GM21423 (cell line): Measurements from ENCODE around the gene RAET1E.
A peak's percentile ranks its signal among the peaks of the same experiment; 100 is the strongest.

Experiments
- ATAC-seq: cut with Tn5 transposase; IDR thresholded peaks from one replicate; pipeline ENCODE4 v1.9.1; 2021; ENCODE audit warnings: mild to moderate bottlenecking, moderate library complexity; ENCODE audit not compliant: unreplicated experiment

Gene RAET1E

DNA sequence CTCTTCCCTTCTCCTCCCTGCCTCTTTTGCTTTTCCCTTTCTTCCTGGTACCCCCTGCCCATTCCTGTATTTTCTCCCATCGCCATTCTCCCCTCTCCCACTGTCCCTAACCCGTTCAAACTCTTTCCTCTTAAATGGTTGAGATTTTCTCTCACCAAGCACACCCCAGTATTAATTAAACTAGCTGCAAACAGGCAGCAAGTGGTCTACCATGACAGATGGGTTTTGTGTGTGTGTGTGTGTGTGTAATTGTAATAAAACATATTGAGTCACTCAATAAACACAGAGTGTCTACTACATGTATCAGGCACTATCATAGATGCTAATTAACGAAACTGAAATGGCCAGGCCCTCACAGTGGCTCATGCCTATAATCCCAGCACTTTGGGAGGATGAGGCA, 6.7 kb downstream of the RAET1E start:
- no peak for ATAC-seq

DNA sequence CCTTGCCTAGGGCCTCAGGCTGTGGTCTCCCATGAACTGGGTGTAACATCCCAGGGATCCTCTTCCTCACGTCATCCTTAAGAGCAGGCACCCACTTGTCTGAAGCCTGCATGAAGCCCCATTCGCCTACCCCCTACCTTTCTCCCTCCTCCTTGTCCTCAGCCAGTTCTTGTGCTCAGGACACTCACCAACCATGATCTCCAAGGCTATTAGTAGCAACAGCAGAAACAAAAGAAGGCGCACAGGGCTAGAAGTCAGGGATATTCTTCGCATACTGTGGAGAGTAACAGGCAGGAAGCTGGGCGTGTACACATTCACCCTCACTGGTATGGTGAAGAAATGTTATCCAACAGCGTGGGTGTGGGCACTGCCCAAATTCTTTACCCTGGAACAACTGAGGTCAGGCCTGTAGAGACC, 7.3 kb downstream of the RAET1E start:
- ATAC-seq, result no peak

DNA sequence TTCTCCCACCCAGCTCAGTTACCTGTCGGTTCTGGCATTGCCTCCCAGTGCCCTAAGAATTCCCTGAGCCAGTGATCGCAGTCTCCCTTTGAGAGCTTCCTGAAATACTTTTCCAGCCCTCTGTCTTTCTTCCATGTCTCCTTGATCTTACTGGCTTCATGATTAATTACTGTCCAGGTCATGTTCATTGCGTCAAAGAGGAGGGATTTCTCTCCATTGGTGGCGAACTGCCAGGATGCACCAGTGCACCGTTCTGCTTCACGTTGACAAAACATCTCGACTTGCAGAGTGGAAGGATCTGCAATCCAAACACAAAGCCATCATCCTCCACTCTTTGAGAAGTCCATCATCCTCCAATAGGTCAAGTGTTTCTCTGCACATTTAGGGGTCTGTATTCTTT, 8.6 kb downstream of the RAET1E start:
- ATAC-seq, result no peak

DNA sequence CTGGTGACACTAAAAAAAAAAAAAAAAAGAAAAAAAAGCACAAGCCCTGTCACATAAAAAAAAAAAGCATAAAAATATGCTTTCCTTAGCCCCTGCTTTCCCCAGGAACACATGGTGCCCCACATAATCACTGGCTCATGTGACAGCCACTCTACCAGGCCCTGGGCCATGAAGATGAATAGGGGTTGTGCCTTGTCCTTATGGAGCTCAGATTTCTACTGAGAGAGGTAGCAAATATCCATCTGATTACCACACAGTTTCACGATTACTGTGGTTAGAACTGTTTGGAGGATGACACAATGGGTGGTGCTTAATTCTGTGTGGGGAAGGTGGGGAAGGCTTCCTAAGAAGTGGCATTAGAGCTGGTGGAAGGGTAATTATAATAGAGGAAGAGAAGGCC, 9.3 kb downstream of the RAET1E start:
- no peak for ATAC-seq

DNA sequence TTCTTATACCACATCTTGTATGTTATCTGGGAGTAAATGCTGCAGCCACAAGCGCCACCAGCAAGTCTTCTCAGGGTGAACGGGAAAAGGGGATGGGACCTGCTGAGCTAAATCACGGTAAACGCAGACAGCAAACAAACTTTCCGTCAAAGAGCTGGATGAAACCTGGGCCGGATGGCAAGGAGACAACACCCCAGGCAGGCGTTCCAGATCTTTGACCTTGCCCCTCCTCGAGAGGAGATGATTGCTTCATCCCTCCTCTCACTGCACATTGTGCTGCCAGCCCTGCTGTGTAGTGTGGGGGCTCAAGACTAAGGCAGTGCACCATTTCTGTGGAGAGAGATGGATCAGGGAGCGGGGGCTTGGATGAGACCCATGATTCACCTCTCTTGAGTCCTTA, 9.8 kb downstream of the RAET1E start:
- ATAC-seq, result no peak

DNA sequence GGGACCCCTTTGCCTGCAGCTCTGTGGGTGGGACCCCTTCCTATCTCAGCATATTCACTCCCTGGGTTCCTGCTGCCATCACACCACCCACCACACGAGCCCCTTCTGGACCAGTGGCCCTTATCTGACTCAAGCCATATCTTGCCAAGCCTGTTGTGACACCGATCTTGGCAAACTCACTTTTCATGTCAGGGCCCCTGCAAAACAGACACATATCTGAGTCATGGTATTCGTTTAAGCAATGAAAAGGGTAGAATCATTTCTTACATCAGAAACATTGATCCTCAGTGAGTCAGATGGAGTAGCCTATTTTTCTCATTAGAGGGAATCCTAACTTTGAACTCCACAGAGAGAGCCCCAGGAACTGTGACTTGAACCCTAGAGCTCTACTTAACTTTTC, 10.6 kb downstream of the RAET1E start:
- ATAC-seq, result no peak

DNA sequence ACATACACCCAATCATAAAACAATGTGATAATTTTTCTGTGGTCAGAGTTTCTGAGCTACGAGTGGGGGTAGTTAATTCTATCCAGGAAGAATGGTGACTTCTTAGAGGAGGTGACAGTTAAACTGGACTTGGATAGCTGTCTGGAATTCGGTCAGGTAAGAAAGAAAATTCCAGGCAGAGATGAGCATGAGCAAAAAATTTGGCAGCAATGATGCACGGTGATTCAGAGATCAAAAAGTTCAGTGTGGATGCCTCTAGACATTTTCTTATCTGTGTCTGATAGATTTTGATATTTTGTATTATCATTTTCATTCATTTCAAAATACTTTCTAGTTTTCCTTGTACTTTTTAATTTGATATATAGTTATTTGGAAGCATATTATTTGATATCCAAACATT, 12.0 kb downstream of the RAET1E start:
- no peak for ATAC-seq

DNA sequence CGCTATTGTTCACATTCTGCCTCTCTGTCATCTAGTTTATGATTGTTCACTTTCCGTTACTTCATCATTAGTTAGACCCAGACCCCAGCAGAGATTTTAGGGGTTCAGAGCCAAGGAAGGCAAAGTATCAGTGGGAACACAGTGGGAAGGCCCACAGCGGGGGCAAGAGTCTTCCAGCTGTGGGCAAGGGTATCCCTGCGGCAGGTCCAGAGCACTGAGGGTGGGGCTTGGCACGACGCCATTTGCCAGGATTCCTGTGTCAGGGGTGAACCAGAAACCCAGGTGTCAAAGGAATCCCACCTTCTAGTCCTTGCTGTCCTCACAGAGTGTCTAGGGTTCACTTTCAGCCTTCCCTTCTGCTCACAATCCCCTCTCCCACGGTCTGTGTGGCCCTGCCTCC, 13.3 kb downstream of the RAET1E start:
- no peak for ATAC-seq

DNA sequence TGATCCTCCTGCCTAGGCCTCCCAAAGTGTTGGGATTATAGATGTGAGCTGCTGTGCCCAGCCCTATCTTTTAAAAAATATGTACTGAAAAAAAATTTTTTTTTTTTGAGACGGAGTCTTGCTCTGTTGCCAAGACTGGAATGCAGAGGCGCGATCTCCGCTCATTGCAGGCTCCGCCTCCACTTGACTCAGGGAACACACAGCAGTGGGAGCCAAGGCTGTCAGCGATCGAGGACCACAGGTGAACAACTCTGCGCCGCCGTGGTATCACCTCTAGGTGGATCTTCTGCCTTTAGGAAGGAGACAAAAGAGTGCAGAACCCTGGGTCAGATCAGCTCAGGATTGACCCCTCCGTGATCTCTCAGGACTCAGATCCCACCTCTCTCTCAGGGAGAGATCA, 13.7 kb downstream of the RAET1E start:
- no peak for ATAC-seq

DNA sequence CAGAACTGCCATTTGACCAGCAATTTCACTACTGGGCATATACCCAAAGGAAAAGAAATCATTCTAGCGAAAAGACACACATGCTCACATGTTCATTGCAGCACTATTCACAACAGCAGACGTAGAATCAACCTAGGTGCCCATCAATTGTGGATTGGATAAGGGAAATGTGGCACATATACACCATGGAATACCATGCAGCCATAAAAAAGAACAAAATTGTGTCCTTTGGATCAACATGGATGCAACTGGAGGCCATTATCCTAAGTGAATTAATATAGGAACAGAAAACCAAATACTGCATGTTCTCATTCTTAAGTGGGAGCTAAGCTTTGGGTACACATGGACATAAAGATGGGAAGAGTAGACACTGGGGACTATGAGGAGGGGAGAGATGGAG, 16.1 kb downstream of the RAET1E start:
- no peak for ATAC-seq

DNA sequence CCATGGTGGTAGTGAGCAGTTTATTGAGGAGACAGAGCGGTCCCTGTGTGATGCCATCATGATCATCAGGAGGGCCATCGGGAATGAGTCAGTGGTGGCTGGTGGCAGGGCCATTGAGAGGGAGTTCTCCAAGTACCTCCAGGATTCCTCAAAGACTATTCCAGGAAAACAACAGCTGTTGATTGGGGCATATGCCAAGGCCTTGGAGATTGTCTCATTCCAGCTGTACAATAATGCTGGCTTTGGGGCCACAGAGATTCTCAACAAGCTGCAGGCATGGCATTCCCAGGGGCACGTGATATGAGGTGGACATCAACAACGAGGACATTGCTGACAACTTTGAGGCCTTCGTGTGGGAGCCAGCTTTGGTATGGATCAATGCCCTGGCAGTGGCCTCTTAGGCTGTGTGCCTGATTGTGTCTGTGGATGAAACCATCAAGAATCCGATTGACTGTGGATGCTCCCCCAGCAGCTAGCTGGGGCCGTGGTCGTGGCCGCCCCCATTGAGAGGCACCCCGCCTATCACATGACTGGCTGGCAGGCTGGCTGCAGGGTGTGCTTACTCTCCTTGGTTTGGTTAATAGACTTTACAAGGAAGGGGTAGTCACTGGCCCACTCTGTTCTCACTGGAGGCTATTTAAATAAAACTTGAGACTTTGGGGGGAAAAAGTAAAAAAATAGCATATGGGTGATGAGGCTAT, 16.7 kb downstream of the RAET1E start:
- no peak for ATAC-seq

DNA sequence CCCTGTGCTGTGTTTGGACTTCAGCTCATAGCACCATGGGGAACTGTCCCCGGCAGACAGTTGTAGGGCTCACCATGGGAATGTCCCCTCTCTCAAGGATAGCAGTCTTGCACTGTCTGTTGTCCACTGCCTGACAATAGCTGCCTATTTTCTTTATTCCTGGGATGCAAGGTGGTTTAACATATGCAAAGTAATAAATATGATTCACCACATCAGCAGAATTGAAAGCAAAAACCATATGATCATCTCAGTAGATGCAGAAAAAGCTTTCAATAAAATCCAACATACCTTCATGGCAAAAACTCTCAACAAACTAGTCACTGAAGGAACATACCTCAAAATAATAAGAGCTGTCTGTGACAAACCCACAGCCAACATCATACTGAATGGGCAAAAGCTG, 20.3 kb downstream of the RAET1E start:
- no peak for ATAC-seq

DNA sequence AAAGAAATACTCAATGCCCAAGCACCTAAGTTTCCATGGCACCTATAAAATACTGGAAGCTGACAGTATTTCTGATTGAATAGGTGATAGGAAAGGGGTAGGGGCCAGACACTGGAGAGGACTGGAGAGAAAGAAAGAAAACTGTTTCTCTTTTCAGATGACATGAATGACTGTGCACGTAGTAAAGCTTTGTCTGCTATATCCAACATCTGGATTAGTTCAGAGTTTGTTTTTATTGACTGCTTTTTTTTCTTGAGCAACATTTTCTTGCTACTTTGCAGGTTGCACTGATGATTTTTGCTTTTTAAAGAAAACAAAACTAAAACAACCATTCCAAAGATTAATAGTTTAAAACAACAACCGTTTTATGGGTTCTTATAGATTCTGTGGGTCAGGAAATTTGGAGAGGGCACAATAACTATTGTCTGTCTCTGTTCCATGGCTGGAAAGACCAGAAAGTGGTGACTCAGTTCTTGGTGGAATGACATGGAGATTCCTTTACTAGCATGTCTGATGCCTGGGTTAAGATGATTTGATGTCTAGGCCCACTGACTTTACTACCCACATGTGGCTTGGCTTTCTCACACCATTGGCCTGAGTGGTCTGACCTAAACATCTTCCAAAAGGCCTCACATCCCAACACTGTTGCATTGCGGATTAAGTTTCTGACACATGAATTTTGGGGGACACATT, 21.5 kb downstream of the RAET1E start:
- no peak for ATAC-seq

DNA sequence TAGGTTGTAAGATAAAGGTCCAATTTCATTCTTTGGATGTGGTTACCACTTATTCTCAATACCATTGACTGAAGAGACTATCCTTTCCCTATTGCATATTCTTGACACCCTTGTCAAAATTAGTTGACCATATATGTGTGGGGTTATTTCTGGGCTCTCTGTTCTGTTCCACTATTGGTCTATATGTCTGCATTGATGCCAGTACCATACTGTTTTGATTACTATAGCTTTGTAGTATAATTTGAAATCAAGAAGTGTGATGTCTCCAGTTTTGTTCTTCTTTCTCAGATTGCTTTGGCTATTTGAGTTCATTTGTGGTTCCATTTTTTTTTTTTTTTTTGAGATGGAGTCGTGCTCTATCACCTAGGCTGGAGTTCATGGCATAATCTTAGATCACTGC, 25.7 kb downstream of the RAET1E start:
- ATAC-seq, result no peak

DNA sequence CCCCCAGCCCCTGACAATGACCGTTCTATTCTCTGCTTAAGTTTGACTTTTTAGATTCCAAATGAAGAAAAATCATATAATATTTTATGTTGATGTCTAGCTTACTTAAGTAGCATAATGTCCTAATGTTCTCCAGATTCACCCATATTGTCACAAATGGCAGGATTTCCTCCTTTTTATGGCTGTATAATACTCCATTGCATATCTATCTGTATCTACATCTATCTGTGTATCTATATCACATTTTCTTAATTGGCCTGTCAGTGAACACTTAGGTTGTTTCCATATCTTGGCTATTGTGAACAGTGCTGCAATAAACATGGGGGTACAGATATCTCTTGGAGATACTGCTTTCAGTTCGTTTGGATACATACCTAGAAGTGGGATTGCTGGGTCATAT, 26.7 kb downstream of the RAET1E start:
- no peak for ATAC-seq

DNA sequence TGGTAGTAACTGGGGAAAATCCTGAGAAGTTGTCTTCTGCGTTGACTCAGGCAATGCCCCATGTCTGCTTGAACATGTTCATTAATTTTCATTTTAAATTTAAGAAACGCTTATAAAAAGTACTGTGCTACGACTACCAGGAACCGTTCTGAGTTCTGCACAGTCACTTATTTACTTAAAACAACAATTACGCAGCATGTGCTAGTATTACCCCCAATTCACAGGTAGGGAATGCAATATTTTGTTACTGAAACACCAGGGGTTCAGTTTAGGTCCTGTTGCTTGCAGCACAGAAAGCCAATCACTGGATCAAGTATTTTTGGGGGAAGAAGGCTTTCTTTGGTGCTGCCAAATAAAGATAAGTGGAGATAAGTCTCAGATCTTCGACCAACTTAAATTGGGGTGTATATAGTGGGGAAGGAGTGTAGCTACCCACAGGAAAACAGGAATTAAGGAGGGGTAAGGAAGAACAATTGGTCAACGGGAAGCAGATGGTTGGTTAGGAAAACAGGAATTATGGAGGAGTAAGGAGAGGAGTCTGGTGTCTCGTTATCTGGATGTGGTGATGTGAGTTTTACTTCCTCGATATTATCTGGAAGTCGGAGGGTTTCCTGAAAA, 28.5 kb downstream of the RAET1E start:
- no peak for ATAC-seq

DNA sequence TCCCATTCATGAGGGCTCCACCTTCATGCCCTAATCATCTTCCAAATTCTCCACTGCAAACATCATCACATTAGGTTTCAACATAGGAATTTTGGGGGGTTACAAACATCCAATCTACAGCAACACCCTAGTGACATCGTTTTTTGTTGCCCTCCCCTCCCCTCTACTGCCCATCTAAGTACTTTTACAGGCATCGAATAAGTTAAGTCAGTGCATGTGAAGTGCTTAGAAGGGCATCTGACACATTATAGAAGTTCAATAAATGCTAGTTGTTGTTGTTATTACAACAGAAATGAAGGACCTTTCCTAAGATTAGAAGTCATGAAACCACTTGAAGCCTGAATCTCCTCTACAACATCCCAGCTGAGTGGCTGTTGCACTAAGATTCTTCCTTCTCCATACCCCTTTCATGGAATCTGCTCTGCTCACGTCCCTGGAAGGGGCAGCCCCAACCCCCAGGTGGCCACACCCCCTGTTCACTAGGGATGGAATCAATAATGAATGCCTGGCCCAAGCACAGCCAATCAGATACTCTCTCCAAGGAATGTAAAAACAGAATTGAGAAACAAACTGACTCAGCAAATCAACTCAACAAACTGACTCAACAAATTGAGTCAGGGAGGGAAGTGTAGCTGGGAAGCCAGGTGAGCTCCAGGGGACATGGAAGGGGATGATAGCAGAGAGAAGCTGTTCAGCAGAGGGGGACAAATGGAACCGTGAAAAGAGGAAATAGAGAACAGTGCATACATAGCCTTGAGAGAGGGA, 29.9 kb downstream of the RAET1E start:
- no peak for ATAC-seq

DNA sequence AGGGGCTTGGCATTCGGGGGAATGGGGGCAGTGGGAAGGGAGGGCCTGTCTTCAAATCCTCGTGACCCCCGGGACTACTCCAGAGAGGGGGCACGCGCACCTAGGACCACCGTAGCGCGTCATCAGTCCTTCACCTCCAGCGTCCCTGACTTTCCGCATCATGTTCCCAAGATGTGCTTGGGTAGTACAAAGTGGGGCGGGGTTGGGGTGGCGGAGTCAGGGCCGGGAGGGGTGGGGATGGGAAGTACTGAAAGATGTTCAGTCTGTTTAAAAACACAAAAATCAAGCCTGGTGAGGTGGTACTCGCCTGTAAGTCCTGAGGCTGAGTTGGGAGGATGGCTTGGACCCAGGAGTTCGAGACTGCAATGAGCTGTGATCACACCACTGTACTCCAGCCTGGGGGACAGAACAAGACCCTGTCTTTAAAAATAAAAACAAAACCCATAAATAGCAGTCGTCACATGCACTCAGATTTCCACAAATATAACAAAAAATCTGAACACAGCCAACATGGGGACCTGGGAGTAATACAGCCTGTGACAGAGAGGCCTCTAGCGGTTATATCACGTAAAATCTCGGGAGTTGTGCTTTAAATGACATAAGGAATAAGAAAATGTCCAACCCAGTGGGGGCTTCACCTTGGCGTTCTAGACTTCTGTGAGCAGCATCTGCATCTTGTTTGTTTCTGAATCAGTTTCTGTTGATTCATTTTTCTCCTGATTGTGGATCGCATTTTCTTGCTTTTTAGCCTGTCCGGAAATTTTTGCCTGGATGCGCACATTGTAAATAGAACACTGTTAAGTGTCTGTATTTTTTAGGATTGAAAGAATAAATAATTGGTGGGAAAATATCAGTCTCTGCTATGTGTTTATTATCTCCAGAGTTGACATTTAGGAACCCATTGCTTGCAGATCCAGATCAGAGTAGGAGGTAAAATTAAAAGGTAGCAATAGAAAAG, 33.1 kb downstream of the RAET1E start:
- ATAC-seq, result no peak

DNA sequence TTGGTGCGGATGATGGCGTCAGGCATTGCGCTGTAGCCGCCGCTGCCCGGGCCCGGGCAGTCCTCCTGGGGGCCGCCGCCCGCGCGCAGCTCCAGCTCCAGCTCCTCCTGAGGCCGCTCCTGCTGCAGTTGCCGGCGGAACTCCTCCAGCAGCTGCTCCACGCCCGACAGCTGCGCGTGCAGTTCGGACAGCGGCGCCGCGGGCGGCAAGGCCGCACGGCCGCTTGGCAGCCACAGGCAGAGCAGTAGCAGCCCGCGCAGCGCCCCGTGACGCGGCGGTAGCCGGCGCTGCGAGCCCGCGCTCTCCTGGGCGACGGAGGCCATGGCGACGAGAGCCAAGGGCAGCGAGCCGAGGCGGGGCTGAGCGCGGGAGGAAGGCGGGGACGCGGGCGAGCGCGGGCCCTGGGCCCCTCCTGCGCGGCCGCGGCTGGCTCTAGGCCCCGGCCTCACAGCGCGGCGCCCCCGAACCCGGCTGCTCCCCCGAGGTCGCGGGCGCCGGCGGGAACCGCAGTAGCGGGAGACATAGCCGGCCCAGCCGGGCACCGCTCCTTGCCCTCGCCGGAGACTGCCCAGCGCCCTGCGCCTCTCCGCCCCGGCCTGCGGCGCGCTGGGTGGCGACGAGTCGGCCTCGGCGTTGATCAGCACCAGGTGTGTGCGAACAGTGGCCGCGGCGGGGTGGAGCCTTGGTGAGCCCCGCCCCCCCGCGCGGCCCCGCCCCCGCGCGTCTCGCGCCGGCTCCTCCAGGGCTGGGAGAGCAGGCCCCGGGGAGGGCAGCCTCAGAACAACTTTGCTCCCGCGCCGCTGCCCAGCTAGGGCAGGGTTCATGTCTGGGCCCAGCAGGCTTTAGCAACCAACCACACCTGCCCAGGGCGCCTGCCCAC, 34.0 kb downstream of the RAET1E start, which contains the start of gene LRP11:
TSS of gene LRP11 (minus strand) at position 662 of the 880 bp plus-strand sequence. CDS start at position 323, 339 bp downstream.
- ATAC-seq, result peak; percentile 81
